Effector memory CD4-positive, alpha-beta T cell (primary cell): Measurements from ENCODE around the gene TRAPPC14.

Experiments used
- DNase-seq, 3 donors: peaks; one replicate each; pipeline ENCODE4 v3.0.0-alpha.2; 2020
- H3K27ac ChIP-seq: 2 replicates; pipeline ENCODE4 v1.7.0; 2013; ENCODE audit warnings: mild to moderate bottlenecking, low read length, moderate library complexity; ENCODE audit not compliant: insufficient read depth, poor library complexity, severe bottlenecking
- H3K27me3 ChIP-seq: replicated peaks from 2 replicates; pipeline ENCODE4 v1.7.0; 2013; ENCODE audit warnings: mild to moderate bottlenecking, low read length; ENCODE audit not compliant: insufficient read depth, control insufficient read depth, poor library complexity, severe bottlenecking
- H3K36me3 ChIP-seq: 2 replicates; pipeline ENCODE4 v1.7.0; 2013; ENCODE audit warnings: mild to moderate bottlenecking, low read length, moderate library complexity; ENCODE audit not compliant: control insufficient read depth, insufficient read depth
- H3K4me1 ChIP-seq: 2 replicates; pipeline ENCODE4 v1.7.0; 2013; ENCODE audit warnings: low read length, mild to moderate bottlenecking; ENCODE audit not compliant: control insufficient read depth, insufficient read depth, poor library complexity, severe bottlenecking
- H3K4me3 ChIP-seq: 2 replicates; pipeline ENCODE4 v1.7.0; 2013; ENCODE audit warnings: low read length, low read depth, mild to moderate bottlenecking; ENCODE audit not compliant: insufficient read depth, poor library complexity, severe bottlenecking
- H3K9me3 ChIP-seq: 2 replicates; pipeline ENCODE4 v1.7.0; 2013; ENCODE audit warnings: mild to moderate bottlenecking, low read length, moderate library complexity; ENCODE audit not compliant: control insufficient read depth

The TRAPPC14 gene

DNA sequence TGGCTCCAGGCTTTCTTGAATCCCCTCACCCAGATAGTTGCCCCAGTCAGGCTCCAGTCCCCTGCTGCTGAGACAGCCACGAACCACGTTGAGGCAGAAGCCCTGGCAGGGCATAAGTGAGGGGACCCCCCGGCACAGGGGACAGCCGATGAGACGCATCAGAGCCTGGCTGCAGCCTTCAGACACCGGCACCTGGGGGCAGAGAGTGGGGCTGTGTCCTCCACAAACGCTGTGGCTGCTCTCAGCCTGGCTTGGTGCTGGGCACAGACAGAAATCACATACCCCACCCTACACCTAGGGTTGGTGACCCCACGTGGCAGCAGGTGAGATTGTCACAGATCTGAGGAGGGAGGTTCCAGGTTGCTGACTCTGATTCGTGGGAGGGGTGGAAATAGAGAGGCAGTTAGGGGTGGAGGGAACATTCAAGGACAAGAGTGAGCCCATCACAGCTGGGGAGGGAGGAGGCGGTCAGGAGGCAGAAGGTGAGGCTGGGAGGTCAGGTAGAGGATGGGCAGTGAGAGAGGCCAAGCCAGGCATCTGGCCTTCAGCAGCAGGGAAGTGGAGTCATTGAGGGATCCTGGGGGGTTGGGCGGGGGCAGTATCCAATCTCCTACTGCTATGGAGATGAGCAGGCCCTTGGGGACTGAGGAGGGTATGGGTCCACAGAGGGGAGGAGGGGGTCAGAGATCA is 15.4 kb upstream of the TRAPPC14 start:
- Histone ChIP-seq H3K36me3 (no peaks in the 10 kb centered on the region), H3K27me3 (no peaks in the 10 kb centered on the region), H3K4me1 (peaks cover 19% of the 10 kb centered on the region), H3K9me3 (no peaks in the 10 kb centered on the region), H3K27ac (no peak overlapping the region), H3K4me3 (no peak overlapping the region)
- DNase-seq: no peak

DNA sequence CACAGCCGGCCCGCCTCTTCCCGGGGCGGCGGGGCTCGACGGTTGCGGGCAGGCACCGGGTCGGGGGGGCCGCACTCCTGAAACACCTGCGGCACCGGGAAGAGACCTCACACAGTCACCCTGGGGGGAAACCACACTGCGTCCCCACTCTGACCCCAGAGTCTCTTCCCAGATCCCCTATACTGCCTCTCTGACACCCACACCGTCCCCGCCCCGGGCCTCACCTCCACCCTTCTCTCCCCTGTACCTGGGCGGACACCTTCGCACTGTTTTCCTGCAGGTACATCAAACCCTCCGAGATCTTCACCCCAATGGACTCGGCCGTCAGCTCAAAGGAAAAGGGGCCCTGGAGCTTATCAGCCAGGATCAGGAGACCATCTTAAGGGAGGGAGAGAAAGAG is 13.3 kb upstream of the TRAPPC14 start:
- peak in 1 of 3 donors; percentile 13 for DNase-seq
- Histone ChIP-seq H3K27me3 (no peaks in the 10 kb centered on the region), H3K27ac (no peak overlapping the region), H3K4me3 (peak overlapping the region; percentile 37), H3K9me3 (no peaks in the 10 kb centered on the region), H3K36me3 (no peaks in the 10 kb centered on the region), H3K4me1 (peaks cover 31% of the 10 kb centered on the region)

DNA sequence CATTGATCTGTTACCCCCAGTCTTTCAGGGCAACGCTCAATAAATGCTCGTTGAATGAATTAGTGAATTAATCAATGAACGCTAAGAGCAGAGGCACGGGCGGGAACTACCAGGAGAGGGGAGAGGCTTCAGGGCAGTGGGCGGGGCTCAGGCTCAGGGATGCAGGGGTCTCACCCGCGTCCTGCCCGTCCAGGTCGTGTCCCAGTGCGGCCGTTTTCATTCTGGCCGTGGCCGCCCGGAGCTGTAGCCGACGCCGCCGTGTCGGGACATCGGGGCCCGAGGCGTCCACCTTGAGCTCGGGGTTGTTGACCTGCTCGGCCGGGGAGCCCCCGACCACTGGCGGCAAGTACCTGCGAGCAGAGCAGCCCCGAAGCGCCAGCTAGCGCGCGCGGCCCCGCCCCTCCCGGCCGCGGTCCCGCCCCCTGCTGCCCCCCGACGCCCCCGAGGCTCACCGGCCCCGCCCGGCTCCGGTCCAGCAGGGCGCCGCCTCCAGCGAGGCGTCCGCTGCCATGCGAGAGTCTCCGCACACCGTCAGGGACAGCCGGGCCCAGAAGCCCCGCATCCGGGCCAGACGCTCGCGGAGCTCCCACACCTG is 12.7 kb upstream of the TRAPPC14 start:
- no peaks in the 10 kb centered on the region for H3K27me3 ChIP-seq
- peak; percentile 18 to 37 (median 30) for DNase-seq
- no peaks in the 10 kb centered on the region for H3K36me3 ChIP-seq
- no peak overlapping the region for H3K27ac ChIP-seq
- H3K4me3 ChIP-seq: peak overlapping the region; percentile 52
- no peaks in the 10 kb centered on the region for H3K9me3 ChIP-seq
- H3K4me1 ChIP-seq: peaks cover 37% of the 10 kb centered on the region

DNA sequence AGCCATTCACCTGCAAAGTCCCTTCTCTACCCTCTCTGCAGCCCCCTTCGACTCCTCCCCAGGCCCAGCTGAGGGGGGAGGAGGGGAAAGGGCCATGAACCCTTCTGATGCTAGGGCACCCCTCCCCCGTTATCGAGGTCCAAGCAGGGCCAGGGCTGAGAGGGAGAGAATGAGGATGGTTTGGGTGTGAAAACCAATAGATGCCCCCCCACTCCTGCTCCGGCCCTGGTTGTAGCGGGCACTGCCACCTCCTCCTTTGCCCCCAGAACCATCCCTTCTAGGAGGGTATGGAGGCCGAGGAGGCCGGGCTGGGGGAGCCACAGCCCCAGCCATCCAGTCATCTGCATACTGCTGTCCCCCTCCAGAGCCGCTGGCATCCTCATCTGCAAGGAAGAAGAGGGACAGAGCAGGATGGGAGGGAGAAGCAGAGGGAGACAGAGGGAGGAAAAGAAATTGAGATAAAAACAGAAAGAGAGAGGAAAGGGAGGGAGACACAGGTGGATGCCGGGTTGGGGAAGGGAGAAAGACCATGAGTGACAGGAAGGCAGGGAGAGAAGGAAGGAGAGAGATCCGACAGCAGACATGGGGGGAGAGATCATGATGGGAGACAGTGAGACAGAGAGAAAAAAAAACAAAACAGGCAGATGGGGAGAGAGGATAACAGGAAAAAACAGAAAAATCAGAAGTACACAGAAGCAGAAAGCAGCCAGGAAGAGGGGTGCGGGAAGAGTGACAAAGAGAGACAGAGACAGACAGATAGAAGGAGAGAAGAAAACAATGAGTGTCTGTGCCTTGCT is 11.8 kb upstream of the TRAPPC14 start:
- Histone ChIP-seq H3K4me3 (no peak overlapping the region), H3K9me3 (no peaks in the 10 kb centered on the region), H3K27ac (peak overlapping the region; percentile 11), H3K27me3 (no peaks in the 10 kb centered on the region), H3K36me3 (no peaks in the 10 kb centered on the region), H3K4me1 (peaks cover 41% of the 10 kb centered on the region)
- no peak for DNase-seq

DNA sequence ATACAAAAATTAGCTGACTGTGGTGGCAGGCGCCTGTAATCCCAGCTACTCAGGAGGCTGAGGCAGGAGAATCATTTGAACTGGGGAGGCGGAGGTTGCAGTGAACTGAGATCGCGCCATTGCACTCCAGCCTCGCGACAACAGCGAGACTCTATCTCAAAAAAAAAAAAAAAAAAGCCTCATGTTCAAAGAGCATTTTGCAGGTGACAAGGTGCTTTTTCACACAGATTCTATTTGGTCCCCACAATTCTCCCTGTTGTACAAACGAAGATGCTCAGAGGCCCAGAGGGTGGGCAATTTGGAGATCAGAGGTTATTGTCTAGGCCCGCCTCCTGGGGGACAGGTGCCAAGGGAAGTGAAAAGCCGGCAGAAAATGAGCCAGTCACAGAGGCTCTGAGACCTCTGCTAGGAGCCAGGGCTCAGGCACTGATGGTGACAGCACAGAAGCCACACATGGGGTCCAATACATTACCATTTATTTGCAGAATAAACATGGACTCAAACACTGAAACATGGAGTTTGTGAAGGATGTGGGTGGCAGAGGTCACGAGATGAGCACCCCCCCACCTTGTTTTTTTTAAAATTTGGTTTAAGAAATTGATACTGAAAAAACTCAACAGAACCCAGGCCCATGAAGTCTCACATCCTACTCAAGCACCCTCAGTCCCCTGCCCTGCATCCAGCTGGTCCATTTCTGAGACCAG is 10.8 kb upstream of the TRAPPC14 start:
- no peak overlapping the region for H3K4me3 ChIP-seq
- no peaks in the 10 kb centered on the region for H3K36me3 ChIP-seq
- no peak overlapping the region for H3K27ac ChIP-seq
- DNase-seq: no peak
- no peaks in the 10 kb centered on the region for H3K9me3 ChIP-seq
- H3K4me1 ChIP-seq: peaks cover 41% of the 10 kb centered on the region
- H3K27me3 ChIP-seq: no peaks in the 10 kb centered on the region

DNA sequence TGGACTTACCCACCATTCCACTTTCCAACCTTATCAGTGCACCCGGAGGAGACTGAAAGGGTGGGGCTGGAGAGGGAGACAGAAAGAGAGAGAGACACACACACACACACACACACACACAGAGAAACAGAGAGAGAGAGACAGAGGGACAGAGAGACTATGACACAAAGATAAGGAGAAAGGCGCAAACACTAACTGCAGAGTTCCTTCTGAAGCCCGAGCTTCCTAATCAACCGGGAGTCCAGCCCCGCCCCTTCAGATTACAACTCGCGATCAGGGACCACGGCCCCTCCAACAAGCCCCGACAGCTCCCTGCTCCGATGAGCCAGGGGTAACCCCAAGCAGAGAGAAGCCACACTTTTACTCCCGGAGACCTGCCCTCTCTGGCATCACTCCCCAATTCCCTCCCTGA is 9.4 kb upstream of the TRAPPC14 start:
- H3K27ac ChIP-seq: peak overlapping the region; percentile 50
- no peak for DNase-seq
- no peaks in the 10 kb centered on the region for H3K9me3 ChIP-seq
- no peaks in the 10 kb centered on the region for H3K27me3 ChIP-seq
- H3K36me3 ChIP-seq: no peaks in the 10 kb centered on the region
- H3K4me1 ChIP-seq: peaks cover 55% of the 10 kb centered on the region
- H3K4me3 ChIP-seq: peak overlapping the region; percentile 53

DNA sequence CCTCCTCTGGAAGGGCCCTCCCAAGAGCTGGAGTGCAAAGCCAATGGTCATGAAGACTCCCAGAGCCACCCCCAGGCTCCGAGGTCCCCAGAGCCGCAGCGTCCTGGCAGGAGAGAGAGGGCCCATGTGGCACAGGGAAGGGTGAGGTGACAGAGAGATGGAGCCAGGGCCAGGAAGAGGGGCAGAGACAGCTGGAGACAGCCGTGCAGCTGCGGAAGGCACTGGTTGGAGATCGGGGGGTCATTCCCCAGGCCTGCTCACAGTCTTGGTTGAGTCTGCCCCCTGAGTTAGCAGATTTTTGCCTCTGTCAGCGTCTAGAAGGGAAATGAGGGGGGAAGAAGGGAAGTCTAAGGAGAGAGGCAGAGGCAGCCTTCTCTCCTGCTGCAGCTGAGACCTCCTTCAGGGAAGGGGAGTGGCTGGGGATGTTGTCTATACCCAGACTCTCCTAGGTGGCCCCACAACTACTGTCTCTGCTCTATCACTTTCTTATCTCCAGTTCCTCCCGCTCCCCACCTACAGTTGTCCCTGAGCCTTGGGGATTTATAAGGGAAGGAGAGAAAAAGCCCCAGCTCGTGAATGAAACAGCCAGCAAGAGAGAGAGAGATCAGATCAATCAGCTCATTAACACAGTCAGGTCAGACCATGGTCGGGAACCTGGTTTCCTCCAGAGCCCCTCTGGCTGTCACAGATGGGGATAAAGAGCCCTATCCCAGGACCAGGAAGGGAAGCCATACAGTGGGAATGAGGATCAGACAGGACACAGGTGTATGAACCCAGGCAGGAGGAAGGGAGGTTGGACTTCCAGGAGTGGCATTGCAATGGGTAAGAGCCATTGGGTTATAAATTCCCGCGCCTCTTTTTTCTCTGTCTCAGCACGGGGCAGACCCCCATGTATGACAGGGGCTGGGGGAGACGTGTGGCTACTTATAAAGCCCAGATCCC is 8.7 kb upstream of the TRAPPC14 start:
- Histone ChIP-seq H3K36me3 (no peaks in the 10 kb centered on the region), H3K4me3 (peak overlapping the region; percentile 53), H3K27ac (peak overlapping the region; percentile 50), H3K27me3 (no peaks in the 10 kb centered on the region), H3K9me3 (no peaks in the 10 kb centered on the region), H3K4me1 (peaks cover 56% of the 10 kb centered on the region)
- DNase-seq: no peak

DNA sequence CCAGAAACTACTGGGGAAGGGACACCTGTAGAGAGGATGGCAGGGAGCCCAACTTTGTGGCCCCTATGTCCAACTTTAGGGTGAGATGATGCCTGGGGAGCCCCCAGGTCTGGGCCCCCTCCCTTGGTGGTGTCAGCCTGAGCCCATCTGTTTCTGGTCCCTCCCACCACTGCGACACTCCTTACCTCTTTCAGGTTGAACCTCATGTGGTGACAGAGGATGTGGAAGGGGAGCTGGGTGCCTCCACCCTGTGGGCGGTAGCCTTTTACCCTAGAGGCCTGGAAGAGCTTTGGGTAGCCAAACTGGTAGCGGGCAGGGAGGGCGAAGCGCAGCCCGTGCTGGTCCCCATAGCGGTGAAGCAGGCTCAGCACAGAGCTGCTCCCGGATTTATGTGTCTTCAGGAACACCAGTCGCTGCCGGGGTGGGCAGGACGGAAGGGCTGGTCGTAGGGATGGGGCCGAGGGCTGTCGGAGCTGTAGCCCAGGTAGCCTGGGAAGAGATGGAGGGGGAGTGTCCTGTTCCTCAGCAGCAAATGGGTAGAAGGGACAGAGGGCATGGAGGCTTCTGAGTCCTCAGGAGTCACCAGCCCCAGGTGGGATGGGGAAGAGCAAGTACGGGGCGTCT is 7.9 kb upstream of the TRAPPC14 start:
- Histone ChIP-seq H3K27ac (peak overlapping the region; percentile 35), H3K4me1 (peaks cover 56% of the 10 kb centered on the region), H3K36me3 (no peaks in the 10 kb centered on the region), H3K4me3 (no peak overlapping the region), H3K27me3 (no peaks in the 10 kb centered on the region), H3K9me3 (no peaks in the 10 kb centered on the region)
- DNase-seq: no peak

DNA sequence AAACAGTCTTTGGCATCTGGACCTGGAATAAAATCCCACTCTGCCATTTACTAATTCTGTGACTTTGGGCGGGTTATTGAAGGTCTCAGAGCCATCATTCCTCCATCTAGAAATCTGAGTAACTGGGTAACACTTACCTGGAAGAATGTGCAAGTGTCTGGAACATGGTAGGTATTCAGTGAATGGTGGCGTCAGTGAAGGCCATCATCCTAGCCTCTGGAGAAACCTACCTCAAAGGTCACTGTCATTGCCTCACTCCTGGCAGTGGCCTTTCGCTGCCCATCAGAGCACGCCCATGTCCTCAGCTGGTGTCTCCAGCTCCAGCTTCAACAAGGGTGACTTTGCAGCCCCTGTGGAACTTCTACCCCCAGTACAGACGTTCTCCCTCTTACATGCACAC is 5.3 kb upstream of the TRAPPC14 start:
- H3K4me3 ChIP-seq: no peak overlapping the region
- H3K27ac ChIP-seq: peak overlapping the region; percentile 38
- DNase-seq: no peak
- no peaks in the 10 kb centered on the region for H3K9me3 ChIP-seq
- peaks cover 47% of the 10 kb centered on the region for H3K4me1 ChIP-seq
- H3K36me3 ChIP-seq: no peaks in the 10 kb centered on the region
- H3K27me3 ChIP-seq: no peaks in the 10 kb centered on the region
